ENCODE measurements around the gene CCR5AS.

GRCh38 chr3:46360907-46361306 lies 46.0 kb downstream of the CCR5AS start:
- TF ChIP-seq KDM1A (IDR thresholded peaks at IDR 0.05; ENCODE audit: borderline replicate concordance, low read length), result no peak
- TF ChIP-seq POLR2AphosphoS5 (IDR thresholded peaks at IDR 0.05; ENCODE audit: low read depth, low read length), result no peak
- TF ChIP-seq BACH1 (IDR thresholded peaks at IDR 0.05; ENCODE audit: low read length), result no peak
- TF ChIP-seq EZH2 (IDR thresholded peaks at IDR 0.05; ENCODE audit: low read depth, low read length, severe bottlenecking), result no peak
- no peak for TF ChIP-seq EGR1 (IDR thresholded peaks at IDR 0.05; ENCODE audit: borderline replicate concordance, low read depth, low read length)
- no peak for TF ChIP-seq POLR2A (IDR thresholded peaks at IDR 0.05; ENCODE audit: control extremely low read depth in 1 of 2, low read depth in 2 of 2, low read length in 2 of 2)
